Measurements from ENCODE around the gene PKP4. TPM values are rescaled to one million over a fixed set of nuclear protein-coding genes. Genes with fewer than 3 reads are reported as not detected.

The PKP4 gene
- total RNA-seq, 1 experiment from 2014 or later: 52.0 TPM

GRCh38 chr2:158634627-158635026 is 177.9 kb downstream of the PKP4 start:
- no peak overlapping the region for H4K5ac ChIP-seq (ENCODE audit: insufficient read length, low read depth, low read length)
- TF ChIP-seq, protein P1, sequence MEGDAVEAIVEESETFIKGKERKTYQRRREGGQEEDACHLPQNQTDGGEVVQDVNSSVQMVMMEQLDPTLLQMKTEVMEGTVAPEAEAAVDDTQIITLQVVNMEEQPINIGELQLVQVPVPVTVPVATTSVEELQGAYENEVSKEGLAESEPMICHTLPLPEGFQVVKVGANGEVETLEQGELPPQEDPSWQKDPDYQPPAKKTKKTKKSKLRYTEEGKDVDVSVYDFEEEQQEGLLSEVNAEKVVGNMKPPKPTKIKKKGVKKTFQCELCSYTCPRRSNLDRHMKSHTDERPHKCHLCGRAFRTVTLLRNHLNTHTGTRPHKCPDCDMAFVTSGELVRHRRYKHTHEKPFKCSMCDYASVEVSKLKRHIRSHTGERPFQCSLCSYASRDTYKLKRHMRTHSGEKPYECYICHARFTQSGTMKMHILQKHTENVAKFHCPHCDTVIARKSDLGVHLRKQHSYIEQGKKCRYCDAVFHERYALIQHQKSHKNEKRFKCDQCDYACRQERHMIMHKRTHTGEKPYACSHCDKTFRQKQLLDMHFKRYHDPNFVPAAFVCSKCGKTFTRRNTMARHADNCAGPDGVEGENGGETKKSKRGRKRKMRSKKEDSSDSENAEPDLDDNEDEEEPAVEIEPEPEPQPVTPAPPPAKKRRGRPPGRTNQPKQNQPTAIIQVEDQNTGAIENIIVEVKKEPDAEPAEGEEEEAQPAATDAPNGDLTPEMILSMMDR (conservative IDR thresholded peaks at IDR 0.05): no peak

More at GRCh38 chr2:158634627-158635026, 177.9 kb downstream of the PKP4 start:
- Histone ChIP-seq H3K14ac (ENCODE audit: insufficient read depth, low read length) (no peak overlapping the region), H3K4ac (ENCODE audit: low read depth, low read length) (no peak overlapping the region), H3K4me2 (ENCODE audit: insufficient read depth, insufficient read length, low read length) (no peak overlapping the region), H4K20me1 (ENCODE audit: control insufficient read depth, insufficient read depth, insufficient read length) (no peaks in the 10 kb centered on the region), H3K27me3 (ENCODE audit: insufficient read depth, low read length) (no peaks in the 10 kb centered on the region), H2AK5ac (ENCODE audit: insufficient read length, low read length) (no peak overlapping the region), H3K56ac (ENCODE audit: insufficient read length, low read depth, low read length) (no peak overlapping the region), H2BK12ac (ENCODE audit: insufficient read length, low read depth, low read length) (no peak overlapping the region), H2BK20ac (ENCODE audit: low read depth, low read length, poor library complexity, severe bottlenecking) (no peak overlapping the region), H2AFZ (ENCODE audit: low read length) (no peak overlapping the region), H3K9me3 (ENCODE audit: control insufficient read depth, low read depth, low read length) (no peaks in the 10 kb centered on the region), H2BK120ac (ENCODE audit: low read depth, low read length, poor library complexity, severe bottlenecking) (no peak overlapping the region), H3K79me2 (ENCODE audit: insufficient read depth, low read length) (no peaks in the 10 kb centered on the region), H3K79me1 (ENCODE audit: insufficient read depth, low read depth, low read length, poor library complexity, severe bottlenecking) (no peaks in the 10 kb centered on the region), H3K27ac (ENCODE audit: insufficient read length, low read depth, low read length) (no peak overlapping the region), H3T11ph (ENCODE audit: low read length) (no peak overlapping the region), H4K91ac (ENCODE audit: insufficient read length, low read depth, low read length) (no peak overlapping the region), H2BK5ac (ENCODE audit: insufficient read length, low read length) (no peak overlapping the region), H3K18ac (ENCODE audit: insufficient read length, low read depth, low read length) (no peak overlapping the region), H2BK15ac (ENCODE audit: low read depth, low read length) (no peak overlapping the region), H4K8ac (replicated peaks; ENCODE audit: insufficient read length, low read depth, low read length) (no peak overlapping the region), H3K23ac (ENCODE audit: insufficient read length, low read depth, low read length) (no peak overlapping the region), H3K4me1 (ENCODE audit: insufficient read depth, low read length) (no peaks in the 10 kb centered on the region), H3K9ac (ENCODE audit: extremely low read depth, insufficient read length, low read length) (no peak overlapping the region), H3K23me2 (ENCODE audit: insufficient read length, low read depth, low read length, poor library complexity, severe bottlenecking) (no peaks in the 10 kb centered on the region)
- no peak overlapping the region for H3K27ac Mint-ChIP-seq
- WGBS (ENCODE audit: extremely low coverage, insufficient read length, low lambda C conversion rate): no CpG with 5 or more reads among the region's 5 CpGs
- DNase-seq: no peak
- H3K36me3 Mint-ChIP-seq (ENCODE audit: insufficient read depth in 1 of 3, low read depth in 3 of 3): peaks cover 8 to 39% (median 35%) of the 10 kb centered on the region in 3 experiments; a peak in 5 of 7 replicates
- no peak overlapping the region for H3K4me3 Mint-ChIP-seq
- no peaks in the 10 kb centered on the region for H3K27me3 Mint-ChIP-seq (ENCODE audit: low read depth)
- no peaks in the 10 kb centered on the region for H3K9me3 Mint-ChIP-seq
- H3K4me1 Mint-ChIP-seq: no peaks in the 10 kb centered on the region
